Measurements from ENCODE around the gene GARRE1. TPM values are rescaled to one million over a fixed set of nuclear protein-coding genes. Genes with fewer than 3 reads are reported as not detected.
A peak's percentile ranks its signal among the peaks of the same experiment; 100 is the strongest.

GARRE1 gene
- total RNA-seq, 2 donors from 2014 or later, result 13.2 to 17.9 TPM

DNA sequence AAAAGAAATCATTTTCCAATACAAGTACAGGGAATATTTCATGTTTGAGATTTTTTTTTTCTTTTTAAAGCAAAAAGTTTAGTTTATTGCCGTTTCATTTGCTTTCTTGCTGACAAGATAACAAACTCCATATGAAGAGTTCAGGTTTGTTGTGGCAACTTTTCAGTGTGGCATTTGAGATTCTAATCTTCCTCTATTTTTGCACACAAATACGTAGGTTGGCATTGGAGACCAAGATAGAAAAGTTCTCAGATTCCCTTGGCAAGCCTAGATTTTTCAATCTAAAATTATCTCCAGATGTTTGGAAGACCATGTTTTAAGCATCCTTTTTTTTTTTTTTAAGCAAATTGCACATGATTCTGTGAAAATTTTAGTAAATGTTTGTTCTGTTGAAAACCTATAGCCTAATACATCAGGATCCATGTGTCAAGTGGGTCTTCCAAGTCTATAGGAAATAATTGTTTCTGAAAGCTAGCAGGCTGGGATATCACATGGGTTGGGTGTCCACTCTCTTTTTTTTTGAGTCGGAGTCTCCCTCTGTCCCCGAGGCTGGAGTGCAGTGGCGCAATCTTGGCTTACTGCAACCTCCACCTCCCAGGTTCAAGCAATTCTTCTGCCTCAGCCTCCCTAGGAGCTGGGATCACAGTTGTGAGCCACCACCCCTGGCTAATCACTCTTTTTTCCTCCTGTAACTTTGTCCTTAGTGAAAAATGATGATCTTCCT lies 2.6 kb downstream of the GARRE1 start:
- no peaks in the 10 kb centered on the region for H3K9me3 Mint-ChIP-seq
- ATAC-seq (replicated peaks in 1 of 2) (no peak), DNase-seq (no peak)
- H3K27ac Mint-ChIP-seq, result peak overlapping the region; percentile 80
- H3K27me3 Mint-ChIP-seq (ENCODE audit: low read depth), result no peaks in the 10 kb centered on the region
- peaks cover 53% of the 10 kb centered on the region for H3K4me1 Mint-ChIP-seq (ENCODE audit: low read depth)
- peaks cover 1 to 6% of the 10 kb centered on the region in 2 donors for H3K36me3 Mint-ChIP-seq (ENCODE audit: insufficient read depth in 2 of 2)
- H3K4me3 Mint-ChIP-seq, result peak overlapping the region; percentile 8 to 51

DNA sequence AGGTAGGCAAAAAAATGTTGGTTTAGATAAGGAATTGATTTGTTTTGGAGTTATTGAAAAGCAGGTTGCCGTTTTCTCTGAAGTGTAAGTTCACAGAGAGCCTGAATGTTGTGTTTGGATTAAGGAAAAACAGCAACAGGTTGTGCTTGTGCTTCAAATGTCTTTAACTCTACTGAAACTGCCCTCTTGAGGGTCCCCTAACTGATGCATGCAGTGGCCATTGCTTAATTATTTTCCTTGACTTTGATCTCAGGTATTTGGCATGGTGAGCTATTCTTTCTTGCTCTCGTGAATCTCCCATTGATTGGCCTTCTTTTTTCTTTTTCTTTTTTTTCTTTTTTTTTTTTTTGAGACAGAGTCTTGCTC lies 3.2 kb downstream of the GARRE1 start:
- Mint-ChIP-seq H3K27ac (peak overlapping the region; percentile 7), H3K27me3 (ENCODE audit: low read depth) (no peaks in the 10 kb centered on the region), H3K36me3 (ENCODE audit: insufficient read depth in 2 of 2) (peaks cover 1 to 6% of the 10 kb centered on the region in 2 donors), H3K4me1 (ENCODE audit: low read depth) (peaks cover 53% of the 10 kb centered on the region), H3K4me3 (peak overlapping the region; percentile 8 to 21), H3K9me3 (no peaks in the 10 kb centered on the region)
- ATAC-seq (replicated peaks in 1 of 2) (no peak), DNase-seq (no peak)

DNA sequence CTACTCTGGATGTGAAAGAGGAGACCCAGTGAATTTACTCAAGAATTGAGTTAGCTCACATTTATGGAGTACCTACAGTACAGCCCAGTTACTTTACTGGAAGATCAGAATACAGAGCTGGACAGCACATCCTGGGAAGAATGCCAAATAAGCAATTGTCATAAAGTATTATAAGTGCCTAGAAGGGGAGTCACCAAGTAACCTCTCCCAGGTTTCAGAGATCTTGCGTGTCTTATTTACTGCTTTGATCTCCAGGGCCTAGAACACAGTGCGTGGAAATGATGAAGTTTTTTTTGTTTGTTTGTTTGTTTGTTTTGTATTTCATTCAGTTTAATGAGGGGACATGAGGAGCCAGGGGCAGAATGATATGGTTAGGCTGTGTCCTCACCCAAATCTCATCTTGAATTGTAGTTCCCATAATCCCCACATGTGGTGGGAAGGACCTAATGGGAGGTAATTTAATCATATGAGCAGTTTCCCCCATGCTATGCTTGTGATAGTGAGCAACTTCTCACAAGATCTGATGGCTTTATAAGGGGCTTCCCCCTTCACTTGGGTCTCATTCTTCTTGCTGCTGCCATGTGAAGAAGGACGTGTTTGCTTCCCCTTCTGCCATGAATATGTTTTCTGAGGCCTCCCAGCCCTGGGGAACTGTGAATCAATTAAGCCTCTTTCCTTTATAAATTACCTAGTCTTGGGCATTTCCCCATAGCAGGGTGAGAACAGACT lies 5.2 kb downstream of the GARRE1 start:
- H3K9me3 Mint-ChIP-seq, result no peaks in the 10 kb centered on the region
- peaks cover 51% of the 10 kb centered on the region for H3K4me1 Mint-ChIP-seq (ENCODE audit: low read depth)
- H3K4me3 Mint-ChIP-seq, result no peak overlapping the region
- DNase-seq (no peak), ATAC-seq (replicated peaks in 1 of 2) (no peak)
- no peaks in the 10 kb centered on the region for H3K27me3 Mint-ChIP-seq (ENCODE audit: low read depth)
- peak overlapping the region; percentile 66 for H3K27ac Mint-ChIP-seq
- peaks cover 0 to 6% of the 10 kb centered on the region in 2 donors for H3K36me3 Mint-ChIP-seq (ENCODE audit: insufficient read depth in 2 of 2)

DNA sequence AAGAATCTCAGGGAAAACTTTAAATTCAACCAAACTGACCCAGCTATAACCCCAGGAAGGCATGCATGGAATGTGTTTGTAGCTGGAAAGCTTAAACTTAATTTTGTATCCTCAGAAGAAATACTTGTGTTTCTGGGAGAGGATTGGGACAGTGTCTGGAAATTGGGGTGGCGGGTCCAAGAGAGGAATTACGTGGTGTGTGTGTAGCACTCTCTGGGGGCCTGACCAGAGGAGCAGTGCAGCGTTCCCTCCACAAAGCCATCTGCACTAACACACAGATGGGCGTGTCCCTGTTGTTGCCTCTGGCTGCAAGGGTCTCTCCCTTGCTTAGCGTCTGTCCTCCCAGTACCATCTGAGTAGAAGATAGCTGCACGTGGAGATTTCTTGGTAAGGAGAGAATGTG lies 6.4 kb downstream of the GARRE1 start:
- no peaks in the 10 kb centered on the region for H3K27me3 Mint-ChIP-seq (ENCODE audit: low read depth)
- H3K4me3 Mint-ChIP-seq, result no peak overlapping the region
- ATAC-seq (replicated peaks in 1 of 2) (no peak), DNase-seq (no peak)
- H3K36me3 Mint-ChIP-seq (ENCODE audit: insufficient read depth in 2 of 2), result peaks cover 0 to 6% of the 10 kb centered on the region in 2 donors
- H3K9me3 Mint-ChIP-seq, result no peaks in the 10 kb centered on the region
- no peak overlapping the region for H3K27ac Mint-ChIP-seq
- peaks cover 58% of the 10 kb centered on the region for H3K4me1 Mint-ChIP-seq (ENCODE audit: low read depth)

DNA sequence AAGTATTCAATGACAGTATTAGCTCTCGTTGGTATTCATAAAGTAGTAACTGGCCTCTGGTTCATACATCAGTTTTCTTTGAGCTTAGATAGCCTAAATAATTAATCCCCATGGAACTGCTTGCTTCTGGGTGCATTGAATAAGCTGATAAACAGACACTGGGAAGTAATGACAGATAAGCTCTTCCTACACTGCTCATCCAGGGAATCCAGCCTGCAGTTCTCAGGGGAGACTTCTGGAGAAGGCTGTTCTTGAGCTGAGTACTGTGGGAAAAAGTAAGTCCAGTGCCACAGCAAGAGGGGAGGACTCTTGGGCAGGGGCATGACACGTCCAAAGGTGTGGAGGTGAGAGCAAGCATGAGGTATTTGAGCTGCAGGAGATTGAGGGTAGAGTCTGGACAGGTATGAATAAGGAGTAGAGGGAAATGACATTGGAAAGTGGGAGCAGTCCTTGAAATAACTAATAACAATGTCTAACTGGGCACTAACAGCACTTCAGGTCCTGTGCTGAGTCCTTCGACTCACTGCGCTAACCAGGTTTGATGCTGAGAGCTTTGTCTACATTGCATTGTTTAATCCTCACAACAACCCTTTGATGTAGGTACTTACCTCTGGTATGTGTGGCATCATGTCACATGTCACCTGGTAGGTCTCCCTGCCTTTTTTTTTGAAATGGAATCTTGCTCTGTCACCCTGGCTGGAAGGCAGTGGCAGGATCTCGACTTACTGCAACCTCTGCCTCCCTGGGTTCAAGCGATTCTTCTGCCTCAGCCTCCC lies 7.2 kb downstream of the GARRE1 start:
- no peaks in the 10 kb centered on the region for H3K9me3 Mint-ChIP-seq
- peaks cover 64% of the 10 kb centered on the region for H3K4me1 Mint-ChIP-seq (ENCODE audit: low read depth)
- ATAC-seq (replicated peaks in 1 of 2) (no peak), DNase-seq (no peak)
- peaks cover 0 to 6% of the 10 kb centered on the region in 2 donors for H3K36me3 Mint-ChIP-seq (ENCODE audit: insufficient read depth in 2 of 2)
- no peak overlapping the region for H3K27ac Mint-ChIP-seq
- no peaks in the 10 kb centered on the region for H3K27me3 Mint-ChIP-seq (ENCODE audit: low read depth)
- no peak overlapping the region for H3K4me3 Mint-ChIP-seq

DNA sequence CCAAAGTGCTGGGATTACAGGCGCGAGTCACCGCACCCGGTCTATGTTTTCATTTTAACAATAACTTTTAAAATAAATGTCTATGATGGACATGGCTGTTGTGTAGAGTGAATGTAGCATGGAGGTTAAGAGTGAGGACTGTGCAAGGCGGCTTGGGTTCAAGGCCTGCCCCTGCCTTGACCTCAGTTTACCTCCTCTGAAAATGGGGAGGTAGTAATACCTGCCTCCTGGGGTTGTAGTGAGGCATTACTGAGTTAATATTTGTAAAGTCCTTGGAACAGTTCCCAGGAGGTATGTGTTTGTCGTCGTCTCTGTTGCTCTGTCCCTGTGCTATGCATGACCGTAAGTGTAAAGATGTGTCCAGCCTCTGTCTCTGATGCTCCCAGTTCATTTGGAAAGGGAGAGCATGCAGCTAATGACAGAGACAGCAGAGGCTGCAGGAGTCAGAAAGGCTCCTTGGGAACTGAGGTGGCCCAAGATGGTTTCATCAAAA lies 9.4 kb downstream of the GARRE1 start:
- Mint-ChIP-seq H3K27me3 (ENCODE audit: low read depth) (no peaks in the 10 kb centered on the region), H3K27ac (no peak overlapping the region), H3K9me3 (no peaks in the 10 kb centered on the region), H3K36me3 (ENCODE audit: insufficient read depth in 2 of 2) (peaks cover 0 to 3% of the 10 kb centered on the region in 2 donors), H3K4me3 (no peak overlapping the region), H3K4me1 (ENCODE audit: low read depth) (peaks cover 51% of the 10 kb centered on the region)
- DNase-seq (no peak), ATAC-seq (replicated peaks in 1 of 2) (no peak)

DNA sequence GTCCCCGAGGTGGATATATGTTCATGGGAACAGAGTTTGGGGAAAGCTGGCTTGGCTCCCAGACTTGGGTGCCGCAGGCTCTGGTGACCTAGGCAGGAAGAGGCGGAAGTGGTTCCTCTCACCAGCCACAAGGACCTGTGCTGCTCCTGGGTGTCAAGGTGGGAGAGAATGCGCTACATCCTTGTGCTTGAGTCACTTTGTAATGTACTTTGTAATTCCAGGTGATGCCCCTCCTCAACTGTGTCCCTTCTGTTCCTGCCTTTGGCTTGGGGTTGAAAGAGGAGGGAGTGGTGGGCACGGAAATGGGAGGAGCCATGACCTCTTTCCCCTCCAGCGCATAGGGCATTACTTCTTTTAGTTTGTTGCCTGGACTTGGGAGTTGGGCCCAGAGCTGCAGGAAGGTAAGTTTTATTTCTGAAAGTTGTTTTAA lies 10.9 kb downstream of the GARRE1 start:
- no peaks in the 10 kb centered on the region for H3K9me3 Mint-ChIP-seq
- no peak overlapping the region for H3K27ac Mint-ChIP-seq
- no peak for ATAC-seq (replicated peaks in 1 of 2)
- peaks cover 60% of the 10 kb centered on the region for H3K4me1 Mint-ChIP-seq (ENCODE audit: low read depth)
- H3K36me3 Mint-ChIP-seq (ENCODE audit: insufficient read depth in 2 of 2), result no peaks in the 10 kb centered on the region
- H3K27me3 Mint-ChIP-seq (ENCODE audit: low read depth), result no peaks in the 10 kb centered on the region
- no peak for DNase-seq
- H3K4me3 Mint-ChIP-seq, result peak overlapping the region in 1 of 2 donors; percentile 19

DNA sequence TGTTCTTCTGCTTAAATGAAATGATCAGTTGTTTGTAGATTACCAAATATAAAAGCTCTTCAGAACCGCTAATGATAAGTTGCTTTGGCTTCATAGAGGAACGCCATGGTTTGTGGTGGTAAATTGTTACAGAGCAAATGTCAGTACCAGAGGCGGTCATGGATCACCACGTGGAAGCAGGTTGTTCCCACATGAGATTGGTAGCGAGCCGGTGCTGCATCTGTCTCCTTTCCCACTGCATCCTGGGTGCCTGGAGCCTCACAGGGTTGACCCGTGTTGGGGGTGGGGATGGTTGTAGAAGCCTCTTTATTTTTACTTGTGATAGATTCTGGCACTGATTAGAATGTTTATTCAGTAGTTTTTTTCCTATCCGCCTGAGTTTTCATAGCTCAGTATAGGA lies 14.7 kb downstream of the GARRE1 start:
- no peak for ATAC-seq (replicated peaks in 1 of 2)
- Mint-ChIP-seq H3K4me1 (ENCODE audit: low read depth) (peaks cover 68% of the 10 kb centered on the region), H3K4me3 (peak overlapping the region; percentile 4 to 73), H3K27ac (peak overlapping the region; percentile 97), H3K27me3 (ENCODE audit: low read depth) (no peaks in the 10 kb centered on the region), H3K9me3 (no peaks in the 10 kb centered on the region), H3K36me3 (ENCODE audit: insufficient read depth in 2 of 2) (no peaks in the 10 kb centered on the region)
- no peak for DNase-seq

DNA sequence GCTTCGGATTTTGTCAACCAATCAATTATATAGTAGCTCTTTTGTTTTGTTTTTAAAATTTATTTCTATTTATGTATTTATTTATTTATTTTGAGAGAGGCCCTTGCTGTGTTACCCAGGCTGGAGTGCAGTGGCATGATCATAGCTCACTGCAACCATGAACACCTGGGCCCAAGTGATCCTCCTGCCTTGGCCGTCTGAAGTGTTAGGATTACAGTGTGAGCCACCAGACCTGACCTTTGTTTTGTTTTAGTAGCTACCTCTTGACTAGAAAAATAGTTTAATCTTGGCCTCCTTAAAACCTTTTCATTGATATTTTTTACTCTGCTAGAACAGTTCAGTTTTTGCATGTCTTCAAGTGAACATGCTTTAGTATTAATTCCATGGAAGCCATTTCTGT lies 15.1 kb downstream of the GARRE1 start:
- peak overlapping the region; percentile 71 to 73 for H3K4me3 Mint-ChIP-seq
- peak overlapping the region; percentile 82 for H3K27ac Mint-ChIP-seq
- no peaks in the 10 kb centered on the region for H3K9me3 Mint-ChIP-seq
- ATAC-seq (replicated peaks in 1 of 2) (no peak), DNase-seq (no peak)
- no peaks in the 10 kb centered on the region for H3K36me3 Mint-ChIP-seq (ENCODE audit: insufficient read depth in 2 of 2)
- no peaks in the 10 kb centered on the region for H3K27me3 Mint-ChIP-seq (ENCODE audit: low read depth)
- peaks cover 70% of the 10 kb centered on the region for H3K4me1 Mint-ChIP-seq (ENCODE audit: low read depth)

DNA sequence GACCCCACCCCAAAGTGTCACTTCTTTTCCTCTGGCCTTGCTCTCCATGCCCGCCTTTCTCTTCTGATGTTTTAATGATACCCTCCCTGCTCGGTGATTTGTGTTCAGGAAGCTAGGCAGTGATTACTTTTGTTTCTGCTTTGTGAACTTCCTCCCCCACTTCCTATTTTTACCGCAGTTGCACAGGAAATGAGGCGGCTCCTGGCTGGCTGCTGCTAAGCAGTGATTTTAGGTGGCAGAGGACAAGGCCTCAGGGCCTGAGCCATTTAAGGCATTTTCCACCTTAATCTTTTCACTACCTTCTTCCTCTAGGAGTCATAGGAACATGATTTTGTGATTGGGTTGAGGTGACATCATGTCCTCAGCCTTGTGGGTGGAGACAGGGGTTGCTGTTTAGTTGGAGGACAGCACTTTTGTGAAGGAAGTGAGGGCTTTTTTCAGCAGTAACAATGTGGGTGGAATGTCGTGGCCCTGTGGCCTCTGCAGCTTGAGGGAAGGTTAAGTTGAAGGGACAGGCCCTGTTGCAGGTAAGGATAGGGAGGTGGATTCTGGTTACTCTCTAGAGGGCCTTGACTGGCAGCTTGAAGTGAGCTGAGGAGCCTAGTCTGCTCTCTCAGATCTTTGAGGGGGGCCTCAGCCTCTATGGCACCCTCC lies 15.7 kb downstream of the GARRE1 start:
- peak overlapping the region; percentile 71 to 73 for H3K4me3 Mint-ChIP-seq
- peak overlapping the region; percentile 82 for H3K27ac Mint-ChIP-seq
- no peaks in the 10 kb centered on the region for H3K36me3 Mint-ChIP-seq (ENCODE audit: insufficient read depth in 2 of 2)
- peak; percentile 88 to 92 for ATAC-seq (replicated peaks in 1 of 2)
- H3K9me3 Mint-ChIP-seq, result no peaks in the 10 kb centered on the region
- no peaks in the 10 kb centered on the region for H3K27me3 Mint-ChIP-seq (ENCODE audit: low read depth)
- DNase-seq, result peak; percentile 52 to 56
- peaks cover 70% of the 10 kb centered on the region for H3K4me1 Mint-ChIP-seq (ENCODE audit: low read depth)

DNA sequence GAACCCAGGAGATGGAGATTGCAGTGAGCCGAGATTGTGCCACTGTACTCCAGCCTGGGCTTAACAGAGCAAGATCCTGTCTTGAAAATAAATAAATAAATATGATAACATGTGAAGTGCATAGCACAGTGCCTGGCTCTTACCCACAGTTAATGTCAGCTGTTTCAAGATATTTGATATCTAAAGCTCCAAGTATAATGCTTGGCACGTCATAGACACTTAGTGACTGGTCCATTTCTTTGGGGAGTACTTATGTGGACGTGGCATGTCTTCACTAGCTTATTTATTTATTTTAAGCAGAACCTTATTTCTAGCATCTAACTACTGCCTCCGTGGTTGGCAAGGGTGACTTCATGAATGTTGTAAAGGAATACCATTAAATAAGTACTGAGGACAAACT lies 18.8 kb downstream of the GARRE1 start:
- DNase-seq (no peak), ATAC-seq (replicated peaks in 1 of 2) (no peak)
- no peak overlapping the region for H3K27ac Mint-ChIP-seq
- no peak overlapping the region for H3K4me3 Mint-ChIP-seq
- H3K36me3 Mint-ChIP-seq (ENCODE audit: insufficient read depth in 2 of 2), result peaks cover 0 to 5% of the 10 kb centered on the region in 2 donors
- H3K27me3 Mint-ChIP-seq (ENCODE audit: low read depth), result no peaks in the 10 kb centered on the region
- H3K4me1 Mint-ChIP-seq (ENCODE audit: low read depth), result peaks cover 70% of the 10 kb centered on the region
- H3K9me3 Mint-ChIP-seq, result no peaks in the 10 kb centered on the region

DNA sequence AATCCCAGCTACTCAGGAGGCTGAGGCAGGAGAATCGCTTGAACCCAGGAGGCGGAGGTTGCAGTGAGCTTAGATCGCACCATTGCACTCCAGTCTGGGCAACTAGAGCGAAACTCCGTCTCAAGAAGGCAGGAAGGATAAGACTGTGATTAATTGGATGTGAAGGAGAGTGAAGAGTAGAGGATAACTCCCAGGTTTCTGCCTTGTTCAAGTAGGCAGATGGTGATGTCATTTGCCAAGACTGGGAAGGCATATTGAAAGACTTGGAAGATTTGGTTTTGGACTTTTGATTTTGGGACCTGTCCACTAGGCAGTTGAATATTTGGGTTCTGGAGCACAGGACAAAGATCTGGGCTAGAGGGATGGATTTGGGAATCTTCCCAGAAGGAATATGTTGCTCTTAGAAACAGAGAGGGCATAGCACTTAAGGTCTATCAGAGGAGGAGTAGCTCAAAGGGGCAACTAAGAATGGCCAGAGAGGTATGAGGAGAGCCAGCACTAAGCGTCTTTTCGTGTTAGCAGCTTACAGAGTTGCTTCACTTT lies 20.0 kb downstream of the GARRE1 start:
- DNase-seq (no peak), ATAC-seq (replicated peaks in 1 of 2) (no peak)
- Mint-ChIP-seq H3K27me3 (ENCODE audit: low read depth) (no peaks in the 10 kb centered on the region), H3K4me1 (ENCODE audit: low read depth) (peaks cover 68% of the 10 kb centered on the region), H3K9me3 (no peaks in the 10 kb centered on the region), H3K27ac (no peak overlapping the region), H3K4me3 (no peak overlapping the region), H3K36me3 (ENCODE audit: insufficient read depth in 2 of 2) (peaks cover 0 to 5% of the 10 kb centered on the region in 2 donors)

Measured in activated T-cell treated with anti-CD3 and anti-CD28 coated beads, Interleukin-2, amount 50 U/mL, for 72 hours (primary cell).